Osteoblast (primary cell): Measurements from ENCODE around the gene CRYAB. TPM values are rescaled to one million over a fixed set of nuclear protein-coding genes. Genes with fewer than 3 reads are reported as not detected.
A peak's percentile ranks its signal among the peaks of the same experiment; 100 is the strongest.

Experiments used
- DNase-seq: peaks from one replicate; pipeline ENCODE4 v3.0.0; 2011; ENCODE audit warnings: low spot score, mixed read lengths; ENCODE audit not compliant: insufficient read length; ENCODE audit errors: missing footprints
- H2AFZ ChIP-seq: 2 replicates; pipeline ENCODE4 v1.6.0; 2011; ENCODE audit warnings: mild to moderate bottlenecking, low read length
- H3K27ac ChIP-seq: 2 replicates; pipeline ENCODE4 v1.5.1; 2011; ENCODE audit warnings: mild to moderate bottlenecking, low read depth, low read length, moderate library complexity
- H3K27me3 ChIP-seq: 2 replicates; pipeline ENCODE4 v1.6.0; 2012; ENCODE audit warnings: mild to moderate bottlenecking, control low read depth, inconsistent platforms, low read length, moderate library complexity; ENCODE audit not compliant: insufficient read depth
- H3K36me3 ChIP-seq: 2 replicates; pipeline ENCODE4 v1.5.1; 2011; ENCODE audit warnings: mild to moderate bottlenecking, low read length, control low read depth, moderate library complexity; ENCODE audit not compliant: insufficient read depth
- H3K4me1 ChIP-seq: 2 replicates; pipeline ENCODE4 v1.5.1; 2011; ENCODE audit warnings: mild to moderate bottlenecking, low read length, control low read depth, moderate library complexity; ENCODE audit not compliant: insufficient read depth
- H3K4me2 ChIP-seq: 2 replicates; pipeline ENCODE4 v1.6.0; 2011; ENCODE audit warnings: mild to moderate bottlenecking, low read length; ENCODE audit not compliant: insufficient read depth
- H3K4me3 ChIP-seq: fragments of 200-600 bp; sonication (generic); 3 replicates; pipeline ENCODE4 v1.5.1; 2012; ENCODE audit warnings: mild to moderate bottlenecking, low read length, inconsistent platforms; ENCODE audit not compliant: insufficient read depth
- H3K79me2 ChIP-seq: 2 replicates; pipeline ENCODE4 v1.6.0; 2012; ENCODE audit warnings: mild to moderate bottlenecking, low read length, control low read depth, inconsistent platforms; ENCODE audit not compliant: insufficient read depth
- H3K9me3 ChIP-seq: 2 replicates; pipeline ENCODE4 v1.5.1; 2011; ENCODE audit warnings: low read depth, low read length, control low read depth
- H4K20me1 ChIP-seq: 2 replicates; pipeline ENCODE4 v1.6.0; 2012; ENCODE audit warnings: mild to moderate bottlenecking, low read length, control low read depth; ENCODE audit not compliant: insufficient read depth
- CTCF ChIP-seq: IDR thresholded peaks from 2 replicates; pipeline ENCODE4 v1.5.1; 2011; ENCODE audit warnings: mild to moderate bottlenecking, low read depth, low read length, moderate library complexity; ENCODE audit errors: extremely low read depth
- total RNA-seq: library from RNA; depleted of rRNA; stranded (reverse); fragments of >200 nt; gene quantifications from 2 replicates; pipeline ENCODE4 v1.2.3, GENCODE V29; 2012

The CRYAB gene
- total RNA-seq, 1 donor: 54.3 TPM

GRCh38 chr11:111946499-111946898, 34.9 kb upstream of the CRYAB start:
- no peak for TF ChIP-seq CTCF
- DNase-seq: no peak
- Histone ChIP-seq H3K36me3 (no peaks in the 10 kb centered on the region), H3K9me3 (no peaks in the 10 kb centered on the region), H3K4me3 (no peak overlapping the region), H3K27me3 (no peaks in the 10 kb centered on the region), H3K79me2 (peaks cover 9% of the 10 kb centered on the region), H3K27ac (peak overlapping the region; percentile 13), H2AFZ (no peak overlapping the region), H4K20me1 (no peaks in the 10 kb centered on the region), H3K4me2 (no peak overlapping the region), H3K4me1 (peaks cover 44% of the 10 kb centered on the region)

GRCh38 chr11:111945198-111945597, 33.6 kb upstream of the CRYAB start:
- Histone ChIP-seq H2AFZ (peak overlapping the region; percentile 12), H3K27me3 (no peaks in the 10 kb centered on the region), H3K9me3 (no peaks in the 10 kb centered on the region), H3K4me3 (no peak overlapping the region), H3K4me2 (peak overlapping the region; percentile 67), H3K4me1 (peaks cover 48% of the 10 kb centered on the region), H3K79me2 (peaks cover 18% of the 10 kb centered on the region), H3K27ac (peak overlapping the region; percentile 97), H4K20me1 (no peaks in the 10 kb centered on the region), H3K36me3 (no peaks in the 10 kb centered on the region)
- no peak for DNase-seq
- TF ChIP-seq CTCF: no peak

DNA sequence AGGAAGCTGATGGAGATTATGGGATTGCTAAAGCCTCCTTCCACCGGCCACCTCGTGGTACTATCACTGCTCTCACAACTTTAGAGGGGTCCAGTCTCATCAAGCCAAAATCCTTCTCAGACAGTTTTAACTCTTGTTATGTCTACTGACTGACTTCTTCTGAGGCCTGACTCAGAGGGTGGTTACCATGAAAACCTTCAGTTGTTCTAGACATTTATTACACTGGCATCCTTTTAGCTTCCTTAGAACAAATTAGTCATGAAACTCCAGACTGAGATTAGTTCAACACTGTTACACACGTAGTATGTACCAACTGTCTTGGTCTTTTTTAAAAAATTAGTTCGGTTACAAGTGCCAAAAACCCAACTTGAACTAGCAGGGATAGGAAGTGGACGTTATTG, 33.1 kb upstream of the CRYAB start:
- Histone ChIP-seq H2AFZ (peak overlapping the region; percentile 12), H4K20me1 (no peaks in the 10 kb centered on the region), H3K79me2 (peaks cover 20% of the 10 kb centered on the region), H3K4me3 (peak overlapping the region; percentile 38), H3K4me1 (peaks cover 53% of the 10 kb centered on the region), H3K4me2 (peak overlapping the region; percentile 67), H3K27me3 (no peaks in the 10 kb centered on the region), H3K9me3 (no peaks in the 10 kb centered on the region), H3K27ac (peak overlapping the region; percentile 97), H3K36me3 (no peaks in the 10 kb centered on the region)
- no peak for TF ChIP-seq CTCF
- DNase-seq: peak; percentile 90

DNA sequence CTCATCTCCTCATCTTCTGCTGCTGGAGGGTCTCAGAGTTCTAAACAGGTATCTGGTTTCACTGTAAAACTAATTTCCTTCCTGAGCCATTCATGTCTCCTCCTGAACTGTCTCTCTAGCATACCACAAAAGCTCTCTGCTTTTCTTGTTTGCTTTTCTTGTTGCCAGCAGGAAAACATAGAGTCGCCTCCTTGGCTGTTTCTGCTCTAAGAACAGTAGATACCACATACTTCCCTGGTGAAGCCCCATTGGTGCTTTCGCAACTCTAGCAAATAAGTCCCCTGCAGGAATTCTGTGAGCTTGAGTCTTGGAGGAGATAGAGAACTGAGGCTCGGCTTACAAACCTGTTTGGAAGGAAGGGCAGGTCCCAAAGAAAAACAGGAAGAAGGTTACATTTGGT, 32.6 kb upstream of the CRYAB start:
- Histone ChIP-seq H3K36me3 (no peaks in the 10 kb centered on the region), H3K9me3 (no peaks in the 10 kb centered on the region), H3K4me1 (peaks cover 58% of the 10 kb centered on the region), H3K79me2 (peaks cover 20% of the 10 kb centered on the region), H2AFZ (no peak overlapping the region), H3K4me2 (peak overlapping the region; percentile 67), H3K4me3 (peak overlapping the region; percentile 38), H3K27me3 (no peaks in the 10 kb centered on the region), H3K27ac (peak overlapping the region; percentile 97), H4K20me1 (no peaks in the 10 kb centered on the region)
- TF ChIP-seq CTCF: no peak
- DNase-seq: peak; percentile 67
